Stimulated activated naive CD8-positive, alpha-beta T cell treated with anti-CD3 and anti-CD28 coated beads, Interleukin-15, amount 100 ng/mL, for 72 hours (primary cell): ENCODE data around the gene CBX8.

Source experiments
- ATAC-seq: fragments of 150-1000 bp; cut with Tn5 transposase; 2 replicates; pipeline ENCODE4 v1.10.0; 2021; ENCODE audit warnings: mild to moderate bottlenecking, moderate library complexity
- DNase-seq, 2 donors: peaks; one replicate each; pipeline ENCODE4 v3.0.0; 2021 to 2022
- H3K27ac Mint-ChIP-seq, 2 donors: one replicate each; pipeline ENCODE4 v1.8.0; 2022; ENCODE audit warnings: mild to moderate bottlenecking in 2 of 2, mixed read lengths in 2 of 2, moderate library complexity in 2 of 2
- H3K27me3 Mint-ChIP-seq: one replicate; pipeline ENCODE4 v1.8.0; 2022; ENCODE audit warnings: mixed read lengths
- H3K4me1 Mint-ChIP-seq: one replicate; pipeline ENCODE4 v1.8.0; 2022; ENCODE audit warnings: mild to moderate bottlenecking, mixed read lengths
- H3K4me3 Mint-ChIP-seq, 2 donors: one replicate each; pipeline ENCODE4 v1.8.0; 2022; ENCODE audit warnings: mild to moderate bottlenecking in 2 of 2, mixed read lengths in 2 of 2, moderate library complexity in 1 of 2
- H3K9me3 Mint-ChIP-seq, 2 donors: one replicate each; pipeline ENCODE4 v1.8.0; 2022; ENCODE audit warnings: mixed read lengths in 2 of 2

CBX8 gene

DNA sequence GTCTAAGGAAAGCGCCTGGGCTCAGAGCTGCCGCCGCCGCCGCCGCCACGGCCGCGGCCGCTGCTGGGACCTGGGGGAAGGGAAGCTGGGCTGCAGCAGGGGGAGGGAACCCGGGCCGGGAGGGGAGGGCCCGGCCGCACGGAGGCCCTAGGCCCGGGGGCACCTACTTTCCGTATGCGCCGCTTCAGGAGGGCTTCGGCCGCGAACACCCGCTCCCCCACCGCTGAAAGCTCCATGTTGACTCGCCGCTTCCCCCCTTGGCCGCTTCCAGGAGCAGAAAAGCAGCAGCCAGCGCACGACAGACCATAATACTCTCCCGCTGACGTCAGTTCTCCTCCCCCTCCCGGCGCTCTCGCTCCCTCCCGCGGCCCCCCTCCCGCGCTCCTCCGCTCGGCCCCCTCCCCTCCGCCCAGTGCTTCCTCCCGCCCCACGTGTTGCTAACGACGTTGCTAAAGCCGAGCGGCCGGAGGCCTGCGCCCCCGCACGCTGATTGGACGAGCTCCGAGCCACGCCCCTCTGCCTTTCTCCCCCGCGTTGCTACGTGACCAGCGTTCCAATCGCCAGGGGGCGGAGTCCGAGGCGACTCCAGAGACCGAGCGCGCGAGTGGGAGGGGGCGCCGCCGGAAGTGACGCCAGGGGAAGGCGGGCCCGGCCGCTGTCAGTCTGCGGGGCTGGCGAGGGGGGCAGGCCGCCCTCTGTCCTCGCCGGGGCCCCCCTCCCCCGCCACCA is at the start of gene CBX8:
CBX8 (minus strand) TSS at position 315 of the 729 bp plus-strand sequence; CDS start at position 236, 79 bp downstream.
- H3K27me3 Mint-ChIP-seq, result peaks cover 54% of the 10 kb centered on the region

DNA sequence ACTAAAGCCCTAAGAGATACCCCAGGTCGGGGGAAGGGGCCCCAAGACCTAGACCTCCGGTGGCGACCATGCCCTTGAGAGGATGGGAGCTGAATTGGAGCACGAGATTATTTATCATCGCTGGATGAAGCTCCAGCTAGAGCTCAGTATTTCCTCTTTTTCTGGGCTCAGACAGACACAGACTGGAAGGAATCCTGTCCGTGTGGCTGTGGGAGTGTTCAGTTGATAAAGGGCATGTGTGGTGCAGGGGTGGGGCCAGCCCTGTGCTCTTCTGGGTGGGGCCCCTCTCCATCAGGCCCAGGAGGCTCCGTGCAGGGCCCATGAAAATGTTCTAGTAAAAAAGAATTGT is 48.7 kb upstream of the CBX8 start:
- Mint-ChIP-seq H3K27me3 (peaks cover 73% of the 10 kb centered on the region), H3K4me3 (no peak overlapping the region)
- ATAC-seq, result no peak

More for the DNA sequence above, at the start of gene CBX8:
- Mint-ChIP-seq H3K27ac (peak within 1 kb of the TSS; percentile 61 to 80), H3K9me3 (no peaks in the 10 kb centered on the region), H3K4me3 (peak within 1 kb of the TSS; percentile 78 to 84), H3K4me1 (peaks cover 55% of the 10 kb centered on the region)
- DNase-seq (peak; percentile 100), ATAC-seq (peak; percentile 87)

DNA sequence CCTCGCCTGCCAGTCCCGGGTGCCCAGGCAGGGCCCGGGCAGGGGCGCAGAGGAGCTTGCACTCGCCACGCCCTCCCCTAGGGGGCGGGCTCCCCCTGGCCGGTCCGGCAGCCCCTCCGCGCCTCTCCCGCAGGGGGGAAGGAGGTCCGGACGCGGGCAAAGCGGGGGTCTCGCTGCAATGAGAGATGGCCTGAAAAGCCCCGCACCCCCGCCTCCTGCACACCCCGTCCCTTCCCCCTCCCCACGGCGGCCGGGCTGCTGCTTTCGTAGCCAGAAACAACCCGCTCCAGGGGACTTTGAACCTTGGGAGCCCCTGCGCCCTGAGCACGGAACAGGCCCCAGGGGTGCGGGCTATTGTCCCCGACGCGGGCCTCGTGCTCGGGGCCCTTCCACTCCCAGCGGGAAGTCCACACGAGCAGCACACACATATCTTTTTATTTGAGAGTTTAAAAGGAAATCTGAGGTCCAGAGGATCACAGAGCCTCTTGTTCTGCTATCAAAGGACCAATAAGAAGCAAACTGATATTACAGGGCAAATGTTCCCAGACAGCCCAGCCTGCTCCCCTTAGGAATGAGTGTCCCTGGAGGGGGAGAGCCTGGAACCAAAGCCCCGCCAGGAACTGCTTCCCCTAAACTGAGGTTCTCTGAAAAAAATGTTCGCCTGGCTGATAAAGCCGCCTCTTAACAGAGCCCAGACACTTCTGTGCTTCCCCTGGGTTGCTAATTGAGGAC is 48.2 kb upstream of the CBX8 start:
- ATAC-seq (peak; percentile 47), DNase-seq (peak; percentile 62 to 68)
- H3K27me3 Mint-ChIP-seq, result peaks cover 78% of the 10 kb centered on the region
- H3K4me1 Mint-ChIP-seq, result peaks cover 37% of the 10 kb centered on the region
- peak overlapping the region; percentile 62 to 85 for H3K4me3 Mint-ChIP-seq
- no peaks in the 10 kb centered on the region for H3K9me3 Mint-ChIP-seq
- H3K27ac Mint-ChIP-seq, result no peak overlapping the region

More for the DNA sequence above, 48.7 kb upstream of the CBX8 start:
- DNase-seq, result no peak
- Mint-ChIP-seq H3K9me3 (no peaks in the 10 kb centered on the region), H3K4me1 (peaks cover 32% of the 10 kb centered on the region), H3K27ac (no peak overlapping the region)

DNA sequence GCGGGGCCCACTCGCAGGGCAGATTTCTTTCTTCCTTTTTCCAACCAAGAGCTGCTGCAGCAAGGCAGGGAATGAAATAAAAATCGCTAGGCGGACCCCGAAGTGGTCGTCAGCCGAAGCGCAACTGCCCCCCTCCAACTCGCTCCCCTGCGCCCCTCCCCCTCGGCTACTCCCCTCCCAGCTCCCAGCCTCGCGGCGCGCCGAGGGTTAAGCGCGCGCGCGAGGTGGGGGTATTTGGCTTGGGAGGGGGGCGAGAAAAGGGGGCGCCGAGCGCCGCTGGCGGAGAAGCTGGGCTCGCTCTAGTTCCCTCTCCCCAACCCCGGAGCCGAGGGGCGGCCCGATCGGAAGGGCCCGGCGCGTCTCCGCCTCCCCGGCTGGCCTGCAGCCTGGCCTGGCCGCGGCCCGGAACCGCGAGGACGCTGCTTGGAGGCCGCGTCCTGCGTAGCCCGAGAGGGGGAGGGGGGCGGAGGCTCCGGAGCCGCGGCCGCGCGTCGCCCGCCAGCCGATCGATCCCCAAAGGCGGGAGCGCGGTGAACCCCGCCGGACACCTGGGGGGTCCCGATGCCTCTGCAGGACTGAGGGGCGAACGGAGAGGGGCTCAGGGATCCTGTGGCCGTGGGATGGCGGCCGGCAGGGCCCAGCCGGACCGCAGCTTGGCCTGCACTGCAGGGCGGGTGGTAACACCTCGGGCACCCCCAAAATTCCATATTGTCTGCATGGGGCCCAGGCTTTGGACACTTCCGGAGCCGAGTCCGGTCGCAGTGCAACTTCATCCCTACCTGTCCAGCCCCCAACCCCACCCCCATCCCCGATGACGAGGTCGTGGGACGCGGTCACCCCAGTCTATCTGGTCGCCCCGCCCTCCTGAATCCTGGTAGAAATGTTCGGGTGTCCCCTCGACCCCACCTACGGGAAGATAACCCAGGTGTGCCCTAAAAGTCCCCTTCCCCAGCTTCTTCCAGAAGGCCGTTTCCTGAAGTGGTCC is 47.2 kb upstream of the CBX8 start:
- peaks cover 84% of the 10 kb centered on the region for H3K27me3 Mint-ChIP-seq
- DNase-seq, result peak; percentile 17 to 24
- no peaks in the 10 kb centered on the region for H3K9me3 Mint-ChIP-seq
- H3K27ac Mint-ChIP-seq, result peak overlapping the region in 1 of 2 donors; percentile 46
- ATAC-seq, result no peak
- peaks cover 40% of the 10 kb centered on the region for H3K4me1 Mint-ChIP-seq
- peak overlapping the region; percentile 85 to 88 for H3K4me3 Mint-ChIP-seq

DNA sequence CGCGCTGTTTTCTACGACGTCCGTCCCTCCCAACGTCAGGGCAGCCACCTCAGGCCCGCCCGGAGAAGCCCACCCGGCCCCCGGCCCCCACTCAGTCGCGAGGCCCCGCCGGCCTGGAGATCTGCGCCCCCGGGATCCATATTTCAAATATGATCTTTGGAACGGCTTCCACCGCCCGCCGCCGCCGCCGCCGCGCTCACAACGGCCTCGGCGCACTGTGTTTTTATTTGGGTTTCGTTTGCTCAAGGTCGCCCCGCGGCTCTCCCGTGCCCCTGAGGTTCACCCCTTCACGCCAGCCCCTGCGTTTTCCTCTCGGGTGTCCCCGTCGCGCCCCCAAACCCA is 46.6 kb upstream of the CBX8 start:
- H3K27ac Mint-ChIP-seq, result peak overlapping the region in 1 of 2 donors; percentile 46
- H3K4me1 Mint-ChIP-seq, result peaks cover 40% of the 10 kb centered on the region
- no peaks in the 10 kb centered on the region for H3K9me3 Mint-ChIP-seq
- DNase-seq (peak; percentile 32), ATAC-seq (no peak)
- H3K4me3 Mint-ChIP-seq, result peak overlapping the region; percentile 85 to 88
- peaks cover 78% of the 10 kb centered on the region for H3K27me3 Mint-ChIP-seq

DNA sequence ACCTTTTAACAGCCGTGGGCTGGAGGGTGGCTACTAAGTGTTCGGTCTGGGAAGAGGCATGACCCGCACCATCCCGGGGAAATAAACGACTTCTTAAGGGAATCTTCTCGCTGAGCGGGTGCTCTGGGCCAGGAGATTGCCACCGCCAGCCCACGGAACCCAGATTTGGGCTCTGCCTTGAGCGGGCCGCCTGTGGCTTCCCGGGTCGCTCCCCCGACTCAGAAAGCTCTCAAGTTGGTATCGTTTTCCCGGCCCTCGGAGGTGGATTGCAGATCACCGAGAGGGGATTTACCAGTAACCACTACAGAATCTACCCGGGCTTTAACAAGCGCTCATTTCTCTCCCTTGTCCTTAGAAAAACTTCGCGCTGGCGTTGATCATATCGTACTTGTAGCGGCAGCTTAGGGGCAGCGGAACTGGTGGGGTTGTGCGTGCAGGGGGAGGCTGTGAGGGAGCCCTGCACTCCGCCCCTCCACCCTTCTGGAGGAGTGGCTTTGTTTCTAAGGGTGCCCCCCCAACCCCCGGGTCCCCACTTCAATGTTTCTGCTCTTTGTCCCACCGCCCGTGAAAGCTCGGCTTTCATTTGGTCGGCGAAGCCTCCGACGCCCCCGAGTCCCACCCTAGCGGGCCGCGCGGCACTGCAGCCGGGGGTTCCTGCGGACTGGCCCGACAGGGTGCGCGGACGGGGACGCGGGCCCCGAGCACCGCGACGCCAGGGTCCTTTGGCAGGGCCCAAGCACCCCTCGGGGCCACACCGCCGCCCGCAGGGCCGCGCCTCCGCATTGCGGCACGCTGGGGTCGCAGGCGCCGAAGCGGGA is 46.0 kb upstream of the CBX8 start:
- Mint-ChIP-seq H3K27ac (peak overlapping the region in 1 of 2 donors; percentile 65), H3K27me3 (peaks cover 73% of the 10 kb centered on the region), H3K4me1 (peaks cover 46% of the 10 kb centered on the region), H3K4me3 (peak overlapping the region; percentile 84 to 85), H3K9me3 (no peaks in the 10 kb centered on the region)
- ATAC-seq, result peak; percentile 33
- DNase-seq, result peak; percentile 46 to 68

DNA sequence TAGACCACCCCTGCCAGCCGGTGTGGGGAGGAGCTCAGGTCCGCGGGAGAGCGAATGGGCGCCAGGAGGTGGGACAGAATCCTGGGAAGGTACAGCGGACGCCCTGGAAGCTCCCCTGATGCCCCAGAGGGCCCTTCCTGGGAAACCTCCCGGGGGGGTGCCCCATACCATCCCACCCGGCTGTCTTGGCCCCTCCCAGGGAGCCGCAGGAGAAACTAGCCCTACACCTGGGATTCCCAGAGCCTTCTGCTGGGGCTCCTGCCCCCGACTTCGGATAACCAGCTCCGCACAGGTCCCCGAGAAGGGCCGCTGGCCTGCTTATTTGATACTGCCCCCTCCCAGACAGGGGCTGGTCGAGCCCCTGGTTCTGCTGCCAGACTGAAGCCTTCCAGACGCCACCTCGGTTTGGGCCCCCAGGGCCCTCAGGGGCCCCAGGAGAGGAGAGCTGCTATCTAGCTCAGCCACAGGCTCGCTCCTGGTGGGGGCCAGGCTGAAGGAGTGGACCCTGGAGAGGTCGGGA is 45.3 kb upstream of the CBX8 start:
- Mint-ChIP-seq H3K27ac (peak overlapping the region in 1 of 2 donors; percentile 66), H3K4me3 (peak overlapping the region; percentile 83 to 84), H3K27me3 (peaks cover 70% of the 10 kb centered on the region), H3K9me3 (no peaks in the 10 kb centered on the region), H3K4me1 (peaks cover 53% of the 10 kb centered on the region)
- ATAC-seq (no peak), DNase-seq (peak; percentile 29 to 51)

DNA sequence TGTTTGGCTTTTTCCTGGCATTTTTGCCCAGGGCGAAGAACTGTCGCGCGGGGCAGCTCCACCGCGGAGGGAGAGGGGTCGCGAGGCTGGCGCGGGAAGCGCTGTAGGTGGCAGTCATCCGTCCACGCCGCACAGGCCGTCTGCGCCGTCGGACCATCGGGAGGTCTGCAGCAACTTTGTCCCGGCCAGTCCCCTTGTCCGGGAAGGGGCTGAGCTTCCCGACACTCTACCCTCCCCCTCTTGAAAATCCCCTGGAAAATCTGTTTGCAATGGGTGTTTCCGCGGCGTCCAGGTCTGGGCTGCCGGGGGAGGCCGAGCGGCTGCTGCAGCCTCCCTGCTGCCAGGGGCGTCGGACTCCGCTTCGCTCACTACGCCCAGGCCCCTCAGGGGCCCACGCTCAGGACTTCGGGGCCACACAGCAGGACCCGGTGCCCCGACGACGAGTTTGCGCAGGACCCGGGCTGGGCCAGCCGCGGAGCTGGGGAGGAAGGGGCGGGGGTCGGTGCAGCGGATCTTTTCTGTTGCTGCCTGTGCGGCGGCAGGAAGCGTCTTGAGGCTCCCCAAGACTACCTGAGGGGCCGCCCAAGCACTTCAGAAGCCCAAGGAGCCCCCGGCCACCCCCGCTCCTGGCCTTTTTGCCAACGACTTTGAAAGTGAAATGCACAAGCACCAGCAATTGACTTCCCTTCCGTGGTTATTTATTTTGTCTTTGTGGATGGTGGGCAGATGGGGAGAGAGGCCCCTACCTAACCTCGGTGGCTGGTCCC is 44.7 kb upstream of the CBX8 start:
- Mint-ChIP-seq H3K9me3 (no peaks in the 10 kb centered on the region), H3K4me3 (peak overlapping the region; percentile 83 to 84), H3K27ac (peak overlapping the region in 1 of 2 donors; percentile 66), H3K27me3 (peaks cover 70% of the 10 kb centered on the region), H3K4me1 (peaks cover 59% of the 10 kb centered on the region)
- peak; percentile 15 for ATAC-seq
- DNase-seq, result peak; percentile 48 to 73

DNA sequence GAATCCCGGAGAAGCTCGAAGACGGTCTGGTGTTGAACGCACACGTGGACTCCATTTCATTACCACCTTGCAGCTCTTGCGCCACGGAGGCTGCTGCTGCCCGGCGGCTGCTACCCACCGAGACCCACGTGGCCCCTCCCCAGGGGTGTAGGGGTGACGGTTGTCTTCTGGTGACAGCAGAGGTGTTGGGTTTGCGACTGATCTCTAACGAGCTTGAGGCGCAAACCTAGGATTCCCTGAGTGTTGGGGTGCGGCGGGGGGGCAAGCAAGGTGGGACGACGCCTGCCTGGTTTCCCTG is 44.1 kb upstream of the CBX8 start:
- Mint-ChIP-seq H3K4me1 (peaks cover 63% of the 10 kb centered on the region), H3K4me3 (peak overlapping the region; percentile 83 to 84), H3K9me3 (no peaks in the 10 kb centered on the region), H3K27me3 (peaks cover 64% of the 10 kb centered on the region), H3K27ac (no peak overlapping the region)
- ATAC-seq (no peak), DNase-seq (no peak)

DNA sequence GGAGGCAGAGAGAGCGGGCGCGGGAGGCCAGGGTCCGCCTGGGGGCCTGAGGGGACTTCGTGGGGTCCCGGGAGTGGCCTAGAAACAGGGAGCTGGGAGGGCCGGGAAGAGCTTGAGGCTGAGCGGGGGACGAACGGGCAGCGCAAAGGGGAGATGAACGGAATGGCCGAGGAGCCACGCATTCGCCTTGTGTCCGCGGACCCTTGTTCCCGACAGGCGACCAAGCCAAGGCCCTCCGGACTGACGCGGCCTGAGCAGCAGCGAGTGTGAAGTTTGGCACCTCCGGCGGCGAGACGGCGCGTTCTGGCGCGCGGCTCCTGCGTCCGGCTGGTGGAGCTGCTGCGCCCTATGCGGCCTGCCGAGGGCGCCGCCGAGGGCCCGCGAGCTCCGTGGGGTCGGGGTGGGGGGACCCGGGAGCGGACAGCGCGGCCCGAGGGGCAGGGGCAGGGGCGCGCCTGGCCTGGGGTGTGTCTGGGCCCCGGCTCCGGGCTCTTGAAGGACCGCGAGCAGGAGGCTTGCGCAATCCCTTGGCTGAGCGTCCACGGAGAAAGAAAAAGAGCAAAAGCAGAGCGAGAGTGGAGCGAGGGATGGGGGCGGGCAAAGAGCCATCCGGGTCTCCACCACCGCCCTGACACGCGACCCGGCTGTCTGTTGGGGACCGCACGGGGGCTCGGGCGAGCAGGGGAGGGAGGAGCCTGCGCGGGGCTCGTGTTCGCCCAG is 43.6 kb upstream of the CBX8 start:
- Mint-ChIP-seq H3K27me3 (peaks cover 59% of the 10 kb centered on the region), H3K27ac (no peak overlapping the region), H3K4me3 (peak overlapping the region; percentile 84 to 97), H3K4me1 (peaks cover 67% of the 10 kb centered on the region), H3K9me3 (no peaks in the 10 kb centered on the region)
- DNase-seq (peak; percentile 57 to 58), ATAC-seq (no peak)

DNA sequence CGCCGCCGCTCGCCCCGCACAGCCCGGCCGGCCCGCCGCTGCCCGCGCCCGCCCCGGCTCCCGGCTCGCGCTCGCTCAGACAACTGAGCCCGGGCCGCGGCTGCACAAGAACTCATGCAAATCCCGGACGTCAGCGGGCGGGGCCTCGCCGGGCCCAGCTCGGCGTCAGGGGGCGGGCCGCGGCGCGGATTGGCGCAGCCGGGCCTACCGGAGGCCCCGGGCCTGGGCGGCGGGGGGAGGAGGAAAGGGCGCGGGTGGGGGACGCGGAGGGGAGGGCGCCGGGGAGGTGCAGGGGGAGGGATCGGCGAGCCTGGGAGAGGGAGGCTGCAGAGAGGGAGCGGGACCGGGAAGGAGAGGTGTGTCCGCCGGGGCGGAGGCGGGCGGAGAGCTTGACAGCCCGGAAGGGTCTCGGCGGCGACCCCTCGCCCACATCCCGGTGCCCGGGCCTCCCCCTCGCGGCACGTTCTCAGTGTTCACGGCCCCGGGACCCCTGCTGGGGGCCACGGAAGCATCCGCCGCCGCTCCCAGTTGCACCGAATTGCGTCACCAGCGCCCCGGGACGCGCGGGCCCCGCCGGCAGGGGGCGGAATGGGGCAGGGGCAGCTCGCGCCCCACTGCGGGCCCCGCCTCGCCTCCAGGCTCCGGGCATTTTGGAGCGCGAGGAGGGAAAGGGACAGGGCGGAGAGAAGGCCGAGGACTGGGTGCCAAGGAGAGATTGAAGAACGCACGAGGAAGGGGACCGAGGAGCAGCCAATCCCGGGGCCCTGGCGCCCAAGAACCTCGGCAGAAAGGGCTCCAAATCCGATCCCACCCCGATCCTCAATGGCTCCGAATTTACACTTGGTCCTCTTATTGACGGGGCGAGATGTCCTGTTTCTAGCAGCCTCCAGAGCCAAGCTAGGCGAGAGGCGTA is 42.7 kb upstream of the CBX8 start, which contains the start of gene CBX4:
CBX4 (minus strand) TSS at position 85 of the 913 bp plus-strand sequence. CDS start 189 bp downstream, outside the sequence.
- Mint-ChIP-seq H3K4me1 (peaks cover 70% of the 10 kb centered on the region), H3K9me3 (no peaks in the 10 kb centered on the region), H3K27me3 (peaks cover 51% of the 10 kb centered on the region)

DNA sequence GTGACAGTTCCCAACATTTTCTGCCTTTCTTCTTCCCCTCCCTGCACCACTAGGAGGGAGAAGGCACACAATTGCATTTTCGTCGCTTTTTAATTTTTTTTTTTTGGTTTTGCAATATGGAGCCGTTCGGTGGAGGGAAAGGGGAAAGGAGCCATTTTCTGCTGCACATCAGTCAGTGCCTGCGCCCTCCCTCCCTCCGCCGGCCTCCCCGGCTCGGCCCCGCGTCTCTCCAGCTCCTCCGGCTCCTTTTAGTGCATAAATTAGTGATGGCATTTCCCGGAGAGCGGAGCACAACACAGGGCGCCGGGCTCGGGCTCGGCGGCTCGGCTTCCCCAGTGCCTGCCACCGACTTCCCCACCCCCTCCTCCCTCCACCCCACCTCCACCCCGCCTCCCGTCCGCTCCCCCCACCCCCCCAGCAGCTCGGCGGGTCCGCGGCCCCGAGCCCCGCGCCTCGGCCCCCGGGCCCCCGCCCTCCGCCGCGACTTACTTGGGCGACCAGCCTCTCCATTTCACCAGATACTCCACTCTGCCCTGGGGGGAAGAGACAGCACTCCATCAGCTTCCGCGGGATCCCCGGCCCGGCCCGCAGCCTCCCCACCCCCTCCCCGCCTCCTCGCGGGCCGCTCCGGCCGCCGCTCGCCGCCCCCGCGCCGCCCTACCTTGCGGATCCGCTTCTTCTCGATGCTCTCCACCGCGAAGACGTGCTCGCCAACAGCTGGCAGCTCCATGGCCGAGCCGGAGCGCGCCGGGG is 41.8 kb upstream of the CBX8 start:
- peak overlapping the region; percentile 89 to 97 for H3K27ac Mint-ChIP-seq
- peak; percentile 71 to 72 for DNase-seq
- peaks cover 74% of the 10 kb centered on the region for H3K4me1 Mint-ChIP-seq
- peak overlapping the region; percentile 94 to 97 for H3K4me3 Mint-ChIP-seq
- H3K9me3 Mint-ChIP-seq, result no peaks in the 10 kb centered on the region
- H3K27me3 Mint-ChIP-seq, result peaks cover 43% of the 10 kb centered on the region
- ATAC-seq, result peak; percentile 13

More for the DNA sequence above, 42.7 kb upstream of the CBX8 start, which contains the start of gene CBX4:
- Mint-ChIP-seq H3K27ac (peak within 1 kb of the TSS; percentile 89 to 97), H3K4me3 (peak within 1 kb of the TSS; percentile 94 to 97)
- peak; percentile 66 for ATAC-seq
- DNase-seq, result peak; percentile 86 to 89
